Astrocyte (in vitro differentiated cells and primary cell): Measurements from ENCODE around the gene PUS7.
A peak's percentile ranks its signal among the peaks of the same experiment; 100 is the strongest.

Experiments used
- EZH2 ChIP-seq: IDR thresholded peaks from 2 replicates; pipeline ENCODE4 v1.6.1; 2012; ENCODE audit warnings: mild to moderate bottlenecking, low read length, inconsistent platforms; ENCODE audit not compliant: insufficient read depth
- TF ChIP-seq, protein P1 (sequence below): IDR thresholded peaks from 2 replicates; pipeline ENCODE4 v1.5.1; 2011; ENCODE audit warnings: low read depth, mild to moderate bottlenecking, inconsistent platforms, low read length, moderate library complexity; ENCODE audit not compliant: insufficient read depth

DNA sequence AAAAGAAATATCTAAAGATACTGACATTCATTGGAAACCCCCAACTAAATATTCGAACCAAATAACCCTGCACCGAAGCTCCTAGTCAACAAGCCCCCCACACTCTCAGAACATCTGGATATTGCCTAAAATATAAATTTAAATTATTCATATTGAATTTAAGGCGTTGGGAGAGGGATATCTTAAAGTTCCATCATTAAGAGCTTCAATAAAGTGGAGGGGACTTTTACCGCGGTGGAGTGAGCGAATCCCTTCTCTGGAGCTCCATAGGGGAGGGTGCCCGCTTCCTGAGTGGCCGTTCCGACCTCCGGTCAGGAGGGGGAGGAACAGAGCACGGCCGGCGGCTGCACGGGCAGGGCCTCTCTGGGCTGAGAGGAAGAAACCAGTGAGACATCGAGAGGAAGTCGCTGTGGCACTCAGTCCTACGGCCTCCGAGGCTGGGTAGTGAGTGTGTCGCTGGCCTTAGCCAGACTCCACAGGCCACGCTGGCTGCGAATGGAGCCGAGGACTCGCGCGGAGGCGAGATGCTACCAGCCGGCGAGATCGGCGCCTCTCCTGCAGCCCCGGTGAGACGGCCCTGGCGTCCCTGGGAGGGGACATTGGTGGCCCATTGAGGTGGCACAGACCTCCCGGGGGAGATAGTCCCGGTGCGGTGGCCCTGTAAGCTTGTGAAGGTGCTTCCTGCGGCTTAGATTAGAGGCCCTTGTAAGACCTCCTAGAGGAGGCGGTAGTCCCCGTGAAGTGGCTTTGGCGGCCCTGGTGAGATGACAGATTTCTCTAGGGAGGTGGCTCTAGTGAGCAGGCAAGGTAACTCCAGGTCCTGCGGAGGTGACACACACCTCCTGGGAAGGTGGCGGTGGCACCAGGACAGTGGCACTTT, 10.0 kb upstream of the PUS7 start, which contains the start of gene RINT1:
- TF ChIP-seq, protein P1, sequence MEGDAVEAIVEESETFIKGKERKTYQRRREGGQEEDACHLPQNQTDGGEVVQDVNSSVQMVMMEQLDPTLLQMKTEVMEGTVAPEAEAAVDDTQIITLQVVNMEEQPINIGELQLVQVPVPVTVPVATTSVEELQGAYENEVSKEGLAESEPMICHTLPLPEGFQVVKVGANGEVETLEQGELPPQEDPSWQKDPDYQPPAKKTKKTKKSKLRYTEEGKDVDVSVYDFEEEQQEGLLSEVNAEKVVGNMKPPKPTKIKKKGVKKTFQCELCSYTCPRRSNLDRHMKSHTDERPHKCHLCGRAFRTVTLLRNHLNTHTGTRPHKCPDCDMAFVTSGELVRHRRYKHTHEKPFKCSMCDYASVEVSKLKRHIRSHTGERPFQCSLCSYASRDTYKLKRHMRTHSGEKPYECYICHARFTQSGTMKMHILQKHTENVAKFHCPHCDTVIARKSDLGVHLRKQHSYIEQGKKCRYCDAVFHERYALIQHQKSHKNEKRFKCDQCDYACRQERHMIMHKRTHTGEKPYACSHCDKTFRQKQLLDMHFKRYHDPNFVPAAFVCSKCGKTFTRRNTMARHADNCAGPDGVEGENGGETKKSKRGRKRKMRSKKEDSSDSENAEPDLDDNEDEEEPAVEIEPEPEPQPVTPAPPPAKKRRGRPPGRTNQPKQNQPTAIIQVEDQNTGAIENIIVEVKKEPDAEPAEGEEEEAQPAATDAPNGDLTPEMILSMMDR: peak; percentile 66
- no peak for TF ChIP-seq EZH2
